GM18907 (cell line): ENCODE measurements around the gene TMCC3.
A peak's percentile ranks its signal among the peaks of the same experiment; 100 is the strongest.
"Not testable (repeated sequence)": the region's sequence is repeated elsewhere in the genome, so short reads cannot be mapped to it uniquely, and the experiment has no call there.

Experiments
- ATAC-seq: cut with Tn5 transposase; IDR thresholded peaks from one replicate; pipeline ENCODE4 v1.9.1; 2021; ENCODE audit warnings: mild to moderate bottlenecking, moderate library complexity; ENCODE audit not compliant: unreplicated experiment

TMCC3 gene

GRCh38 chr12:94606810-94607209, 43.5 kb downstream of the TMCC3 start:
- ATAC-seq: not testable (repeated sequence)

- ATAC-seq: no peak
These were observed 46.0 kb downstream of the TMCC3 start for GRCh38 chr12:94604366-94604698.

- ATAC-seq: no peak
These were observed 46.7 kb downstream of the TMCC3 start for GRCh38 chr12:94603434-94604365.

- no peak for ATAC-seq
These were observed 48.3 kb downstream of the TMCC3 start for GRCh38 chr12:94602024-94602423.

- ATAC-seq: not testable (repeated sequence)
These were observed 49.0 kb downstream of the TMCC3 start for GRCh38 chr12:94601307-94601706.

GRCh38 chr12:94599189-94599588, 51.2 kb downstream of the TMCC3 start:
- no peak for ATAC-seq

GRCh38 chr12:94597268-94597667, 53.1 kb downstream of the TMCC3 start:
- no peak for ATAC-seq

- no peak for ATAC-seq
These were observed 53.8 kb downstream of the TMCC3 start for GRCh38 chr12:94596596-94596995.

GRCh38 chr12:94595152-94595551, 55.2 kb downstream of the TMCC3 start:
- no peak for ATAC-seq

- no peak for ATAC-seq
These were observed 55.9 kb downstream of the TMCC3 start for GRCh38 chr12:94594443-94594825.

- ATAC-seq: peak; percentile 80
These were observed 56.4 kb downstream of the TMCC3 start for GRCh38 chr12:94593822-94594442.

- ATAC-seq: not testable (repeated sequence)
These were observed 57.6 kb downstream of the TMCC3 start for GRCh38 chr12:94592723-94593122.

- no peak for ATAC-seq
These were observed 58.3 kb downstream of the TMCC3 start for GRCh38 chr12:94592080-94592479.

- no peak for ATAC-seq
These were observed 59.9 kb downstream of the TMCC3 start for GRCh38 chr12:94590428-94590827.

- ATAC-seq: no peak
These were observed 60.8 kb downstream of the TMCC3 start for GRCh38 chr12:94589591-94590001.

- ATAC-seq: no peak
These were observed 62.0 kb downstream of the TMCC3 start for GRCh38 chr12:94588346-94588745.

- ATAC-seq: no peak
These were observed 62.8 kb downstream of the TMCC3 start for GRCh38 chr12:94587266-94588241.

- ATAC-seq: no peak
These were observed 63.6 kb downstream of the TMCC3 start for GRCh38 chr12:94586589-94587259.

GRCh38 chr12:94585626-94586025, 64.7 kb downstream of the TMCC3 start:
- ATAC-seq: no peak

GRCh38 chr12:94584377-94584776, 66.0 kb downstream of the TMCC3 start:
- ATAC-seq: no peak

GRCh38 chr12:94582591-94582990, 67.8 kb downstream of the TMCC3 start:
- no peak for ATAC-seq
